Breast epithelium (tissue), 4 donors: ENCODE results near the gene EBPL. TPM values are rescaled to one million over a fixed set of nuclear protein-coding genes. Genes with fewer than 3 reads are reported as not detected.
A peak's percentile ranks its signal among the peaks of the same experiment; 100 is the strongest.

Source experiments
- DNase-seq, 2 donors: peaks; one replicate each; pipeline ENCODE4 v3.0.0-alpha.2; 2019; ENCODE audit warnings: low spot score in 2 of 2
- H3K27ac ChIP-seq, 2 donors: fragments of 200-600 bp; sonication (generic) in 1 of 2; one replicate each; pipeline ENCODE4 v1.5.1; 2016 to 2019; ENCODE audit warnings: mild to moderate bottlenecking in 1 of 2
- H3K27me3 ChIP-seq, 2 donors: fragments of 200-600 bp; sonication (generic) in 1 of 2; one replicate each; pipeline versions ENCODE4 v1.5.1 to v1.6.0; 2017 to 2019; ENCODE audit warnings: control low read depth in 1 of 2, mild to moderate bottlenecking in 1 of 2
- H3K36me3 ChIP-seq: fragments of 200-600 bp; one replicate; pipeline ENCODE4 v1.5.1; 2019
- H3K4me1 ChIP-seq, 2 donors: fragments of 200-600 bp; sonication (generic); one replicate each; pipeline ENCODE4 v1.5.1; 2016 to 2019; ENCODE audit warnings: control low read depth in 1 of 2
- H3K4me3 ChIP-seq, 3 donors: fragments of 200-600 bp; sonication (generic); 1 replicate in 2 of 3; 2 replicates in 1 of 3; pipeline ENCODE4 v1.5.1; 2016 to 2019; ENCODE audit warnings: mild to moderate bottlenecking in 3 of 3, moderate library complexity in 2 of 3
- H3K9me3 ChIP-seq, 2 donors: fragments of 200-600 bp; sonication (generic) in 1 of 2; one replicate each; pipeline ENCODE4 v1.5.1; 2016 to 2019; ENCODE audit warnings: control low read depth in 1 of 2
- POLR2A ChIP-seq: fragments of 450-650 bp; IDR thresholded peaks from one replicate; pipeline ENCODE4 v1.6.1; 2016; ENCODE audit warnings: antibody characterized with exemption, mild to moderate bottlenecking, moderate library complexity
- POLR2AphosphoS5 ChIP-seq, 3 donors: sonication (generic); formaldehyde crosslinking; IDR thresholded peaks; one replicate each; pipeline ENCODE4 v1.6.1; 2017; ENCODE audit warnings: antibody characterized with exemption in 3 of 3
- intact Hi-C: fragments of 100-400 bp; cut with DNase I; formaldehyde crosslinking; loops from one replicate; pipeline ENCODE4 v1.15.1; 2023; ENCODE audit warnings: low total_unique reads
- total RNA-seq, 3 donors: library from RNA; depleted of rRNA; stranded (reverse); fragments of >200 nt; gene quantifications; one replicate each; pipeline ENCODE4 v1.1.0, GENCODE V29; 2016
- TF ChIP-seq, protein P1 (sequence below), 3 donors: fragments of 450-650 bp; IDR thresholded peaks; one replicate each; pipeline ENCODE4 v1.5.1; 2016 to 2017; ENCODE audit warnings: antibody characterized with exemption in 3 of 3, mild to moderate bottlenecking in 3 of 3, moderate library complexity in 3 of 3

The EBPL gene
- total RNA-seq, 3 donors from 2014 or later, result 33.3 to 104 (median 80.1) TPM

DNA sequence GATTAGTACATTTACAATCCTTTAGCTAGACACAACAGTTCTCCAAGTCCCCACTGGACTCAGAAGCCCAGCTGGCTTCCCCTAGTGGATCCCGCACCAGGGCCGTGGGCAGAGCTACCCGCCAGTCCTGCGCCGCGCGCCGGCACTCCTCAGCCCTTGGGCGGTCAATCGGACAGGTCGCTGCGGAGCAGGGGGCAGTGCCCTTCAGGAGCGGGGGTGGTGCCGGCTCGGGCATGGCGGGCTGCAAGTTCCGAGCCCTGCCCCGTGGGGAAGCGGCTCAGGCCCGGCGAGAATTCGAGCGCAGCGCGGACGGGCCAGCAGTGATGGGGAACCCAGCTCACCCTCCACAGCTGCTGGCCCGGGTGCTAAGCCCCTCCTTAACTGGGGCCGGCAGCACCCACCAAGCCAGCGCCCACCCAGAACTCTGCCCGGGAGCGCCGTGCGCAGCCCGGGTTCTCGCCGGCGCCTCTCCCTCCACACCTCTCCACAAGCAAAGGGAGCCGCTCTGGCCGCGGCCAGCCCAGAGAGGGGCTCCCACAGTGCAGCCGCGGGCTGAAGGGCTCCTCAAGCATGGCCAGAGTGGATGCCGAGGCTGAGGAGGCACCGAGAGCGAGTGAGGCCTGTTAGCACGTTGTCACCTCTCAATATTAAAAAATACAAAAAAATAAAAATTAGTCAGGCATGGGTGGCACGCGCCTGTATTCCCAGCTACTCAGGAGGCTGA, 12.9 kb downstream of the EBPL start:
- no peaks in the 10 kb centered on the region for H3K27me3 ChIP-seq
- no peaks in the 10 kb centered on the region for H3K36me3 ChIP-seq
- no peaks in the 10 kb centered on the region for H3K9me3 ChIP-seq
- TF ChIP-seq POLR2A (no peak), POLR2AphosphoS5 (IDR thresholded peaks at IDR 0.05) (no peak)
- TF ChIP-seq, protein P1, sequence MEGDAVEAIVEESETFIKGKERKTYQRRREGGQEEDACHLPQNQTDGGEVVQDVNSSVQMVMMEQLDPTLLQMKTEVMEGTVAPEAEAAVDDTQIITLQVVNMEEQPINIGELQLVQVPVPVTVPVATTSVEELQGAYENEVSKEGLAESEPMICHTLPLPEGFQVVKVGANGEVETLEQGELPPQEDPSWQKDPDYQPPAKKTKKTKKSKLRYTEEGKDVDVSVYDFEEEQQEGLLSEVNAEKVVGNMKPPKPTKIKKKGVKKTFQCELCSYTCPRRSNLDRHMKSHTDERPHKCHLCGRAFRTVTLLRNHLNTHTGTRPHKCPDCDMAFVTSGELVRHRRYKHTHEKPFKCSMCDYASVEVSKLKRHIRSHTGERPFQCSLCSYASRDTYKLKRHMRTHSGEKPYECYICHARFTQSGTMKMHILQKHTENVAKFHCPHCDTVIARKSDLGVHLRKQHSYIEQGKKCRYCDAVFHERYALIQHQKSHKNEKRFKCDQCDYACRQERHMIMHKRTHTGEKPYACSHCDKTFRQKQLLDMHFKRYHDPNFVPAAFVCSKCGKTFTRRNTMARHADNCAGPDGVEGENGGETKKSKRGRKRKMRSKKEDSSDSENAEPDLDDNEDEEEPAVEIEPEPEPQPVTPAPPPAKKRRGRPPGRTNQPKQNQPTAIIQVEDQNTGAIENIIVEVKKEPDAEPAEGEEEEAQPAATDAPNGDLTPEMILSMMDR (IDR thresholded peaks at IDR 0.05), result no peak
- H3K4me1 ChIP-seq, result no peaks in the 10 kb centered on the region
- intact Hi-C loops, result loop anchor here (5.0 kb wide), 1 partner anchor 1069 kb away; no protein-coding TSS in a partner anchor
- DNase-seq, result no peak
- H3K27ac ChIP-seq, result no peak overlapping the region
- no peak overlapping the region for H3K4me3 ChIP-seq

DNA sequence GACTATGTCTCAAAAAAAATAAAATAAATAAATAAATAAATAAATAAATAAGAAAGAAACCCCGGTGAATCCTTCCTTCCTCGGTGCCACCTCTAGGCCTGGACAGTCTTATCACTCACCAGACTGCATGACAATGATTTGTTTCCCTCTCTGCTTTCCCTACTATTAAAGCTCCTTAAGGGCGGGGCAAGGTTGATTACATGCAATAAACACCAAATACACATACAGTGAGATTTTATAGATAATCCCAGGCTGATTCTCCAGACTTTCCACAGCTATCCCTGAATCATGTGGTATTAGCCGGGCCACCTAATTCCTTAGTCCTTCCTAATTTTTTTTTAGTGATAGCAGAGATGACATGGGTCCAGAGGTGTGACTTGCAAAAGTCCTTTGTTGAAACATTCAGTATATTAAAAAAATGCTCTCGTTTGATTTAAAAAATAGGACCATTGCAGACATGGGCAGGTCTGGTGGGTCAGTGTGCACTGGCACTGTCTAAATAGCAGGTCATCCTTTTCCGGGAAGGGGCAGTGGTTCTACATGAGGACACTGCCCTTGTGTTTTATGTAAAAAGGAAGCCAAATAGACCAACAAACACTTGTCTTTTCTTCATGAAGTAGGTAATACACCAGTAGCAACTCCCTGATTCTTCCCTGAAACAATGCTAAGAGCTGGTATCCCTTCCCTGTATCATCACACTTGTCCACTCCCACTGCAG, 14.5 kb downstream of the EBPL start:
- H3K36me3 ChIP-seq, result no peaks in the 10 kb centered on the region
- no peak overlapping the region for H3K27ac ChIP-seq
- intact Hi-C loops, result loop anchor here (5.0 kb wide), 1 partner anchor 1071 kb away; no protein-coding TSS in a partner anchor
- H3K9me3 ChIP-seq, result no peaks in the 10 kb centered on the region
- H3K27me3 ChIP-seq, result no peaks in the 10 kb centered on the region
- H3K4me1 ChIP-seq, result no peaks in the 10 kb centered on the region
- DNase-seq, result no peak
- no peak overlapping the region for H3K4me3 ChIP-seq
- no peak for TF ChIP-seq POLR2AphosphoS5 (IDR thresholded peaks at IDR 0.05)
- no peak for TF ChIP-seq POLR2A
- TF ChIP-seq, protein P1 (IDR thresholded peaks at IDR 0.05), result no peak

DNA sequence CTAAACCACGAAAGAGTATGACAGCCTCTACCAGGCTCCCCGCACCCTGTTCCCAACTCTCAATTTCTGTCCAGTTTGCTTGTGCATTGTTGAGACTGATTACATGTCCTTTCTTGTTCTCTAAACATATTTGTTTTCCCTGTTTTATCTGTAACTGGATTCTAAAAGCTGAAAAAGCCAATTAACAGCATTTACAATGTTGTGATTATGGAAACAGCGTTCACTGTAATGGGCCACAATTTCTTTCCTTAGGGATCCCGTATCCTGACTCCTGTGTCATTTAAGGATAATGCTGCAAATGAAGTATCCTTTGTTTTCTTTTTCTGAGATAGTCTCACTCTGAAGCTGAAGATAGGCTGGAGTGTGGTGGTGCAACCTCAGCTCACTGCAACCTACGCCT, 20.5 kb downstream of the EBPL start:
- Histone ChIP-seq H3K9me3 (no peaks in the 10 kb centered on the region), H3K27me3 (no peaks in the 10 kb centered on the region), H3K27ac (no peak overlapping the region), H3K4me1 (no peaks in the 10 kb centered on the region), H3K4me3 (no peak overlapping the region), H3K36me3 (no peaks in the 10 kb centered on the region)
- intact Hi-C loops, result no loop called here
- no peak for DNase-seq
- no peak for TF ChIP-seq POLR2A
- TF ChIP-seq POLR2AphosphoS5 (IDR thresholded peaks at IDR 0.05), result no peak
- TF ChIP-seq, protein P1 (IDR thresholded peaks at IDR 0.05), result no peak

DNA sequence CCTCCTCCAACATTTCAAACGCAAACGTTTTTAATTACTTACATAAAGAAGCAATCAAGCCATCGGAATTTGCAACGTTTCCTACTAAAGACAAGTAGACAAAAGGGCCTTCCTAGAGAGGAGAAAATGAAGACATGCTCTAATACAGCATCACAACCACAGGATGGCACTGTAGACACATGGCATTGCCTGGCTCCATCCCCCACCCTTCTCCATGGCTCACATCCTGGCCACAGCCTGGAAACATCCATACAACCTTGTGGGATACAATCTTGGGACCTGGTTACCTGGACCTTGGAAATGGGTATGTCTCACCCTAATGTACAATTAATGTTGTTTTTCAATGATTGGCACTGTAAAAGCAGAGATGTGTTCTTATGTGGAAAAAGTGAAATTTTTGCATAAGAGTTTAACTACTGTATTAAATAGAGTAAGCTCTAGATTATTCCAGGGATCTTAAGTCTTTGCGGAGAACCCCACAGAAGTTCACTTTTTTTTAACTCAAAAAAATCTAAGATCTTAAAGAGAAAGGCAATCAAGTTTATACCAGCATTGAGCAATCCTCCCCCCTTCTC, 21.5 kb downstream of the EBPL start:
- Histone ChIP-seq H3K27ac (no peak overlapping the region), H3K36me3 (no peaks in the 10 kb centered on the region), H3K4me1 (no peaks in the 10 kb centered on the region), H3K27me3 (no peaks in the 10 kb centered on the region), H3K9me3 (no peaks in the 10 kb centered on the region), H3K4me3 (no peak overlapping the region)
- intact Hi-C loops, result no loop called here
- DNase-seq, result peak in 1 of 2 donors; percentile 21
- TF ChIP-seq, protein P1 (IDR thresholded peaks at IDR 0.05), result peak in 2 of 3 donors; percentile 42 to 64
- no peak for TF ChIP-seq POLR2A
- TF ChIP-seq POLR2AphosphoS5 (IDR thresholded peaks at IDR 0.05), result no peak

DNA sequence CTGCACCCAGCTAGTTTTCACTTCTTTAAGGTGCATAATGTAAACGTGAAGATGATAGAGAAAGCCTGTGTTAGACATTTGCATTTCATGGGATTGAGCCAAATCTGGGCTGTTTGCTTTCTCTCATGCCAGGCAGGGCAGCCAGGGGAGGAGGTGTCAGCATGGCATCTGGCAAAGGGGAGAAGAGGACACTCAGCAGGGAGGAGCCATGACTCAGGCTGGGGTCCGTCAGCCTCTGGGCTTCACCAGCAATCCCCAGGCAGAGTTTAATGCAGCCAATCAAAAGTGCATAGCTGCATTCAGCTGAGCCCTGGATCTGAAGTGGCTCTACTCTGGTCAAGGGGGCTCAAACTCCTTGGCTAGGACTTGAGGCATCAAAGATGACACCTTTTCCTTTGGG, 23.5 kb downstream of the EBPL start:
- Histone ChIP-seq H3K27ac (no peak overlapping the region), H3K9me3 (no peaks in the 10 kb centered on the region), H3K27me3 (no peaks in the 10 kb centered on the region), H3K36me3 (no peaks in the 10 kb centered on the region), H3K4me1 (no peaks in the 10 kb centered on the region), H3K4me3 (no peak overlapping the region)
- DNase-seq, result no peak
- intact Hi-C loops, result no loop called here
- TF ChIP-seq POLR2A, result no peak
- TF ChIP-seq, protein P1 (IDR thresholded peaks at IDR 0.05), result no peak
- no peak for TF ChIP-seq POLR2AphosphoS5 (IDR thresholded peaks at IDR 0.05)
